Prostate gland (tissue), 2 donors: ENCODE results near the gene CCDC183. TPM values are rescaled to one million over a fixed set of nuclear protein-coding genes. Genes with fewer than 3 reads are reported as not detected.

Experiments
- DNase-seq: peaks from one replicate; pipeline ENCODE4 v3.0.0-alpha.2; 2019; ENCODE audit warnings: low spot score
- H3K27ac ChIP-seq, 2 donors: fragments of 200-600 bp; sonication (generic); 2 replicates each; pipeline ENCODE4 v1.5.1; 2017 to 2019
- H3K27me3 ChIP-seq: fragments of 200-600 bp; sonication (generic); replicated peaks from 2 replicates; pipeline ENCODE4 v1.5.1; 2019; ENCODE audit not compliant: insufficient read depth
- H3K36me3 ChIP-seq, 2 donors: fragments of 200-600 bp; sonication (generic); 1 replicate in 1 of 2; 2 replicates in 1 of 2; pipeline versions ENCODE4 v1.5.1 to v1.8.1; 2017 to 2019
- H3K4me1 ChIP-seq: fragments of 200-600 bp; sonication (generic); replicated peaks from 2 replicates; pipeline ENCODE4 v1.5.1; 2019
- H3K4me3 ChIP-seq, 2 donors: fragments of 200-600 bp; sonication (generic); 2 replicates each; pipeline ENCODE4 v1.5.1; 2017 to 2019
- H3K9me3 ChIP-seq: fragments of 200-600 bp; sonication (generic); 2 replicates; pipeline ENCODE4 v1.5.1; 2017
- POLR2A ChIP-seq: fragments of 450-650 bp; IDR thresholded peaks from one replicate; pipeline ENCODE4 v1.6.1; 2016; ENCODE audit warnings: antibody characterized with exemption, mild to moderate bottlenecking
- POLR2AphosphoS5 ChIP-seq: sonication (generic); formaldehyde crosslinking; IDR thresholded peaks from one replicate; pipeline ENCODE4 v1.6.1; 2017; ENCODE audit warnings: antibody characterized with exemption
- WGBS: methylation state at CpG from one replicate; pipeline ENCODE4 v1.1.5; 2018; 5-methylcytosine and 5-hydroxymethylcytosine counted together
- intact Hi-C: fragments of 100-400 bp; cut with DNase I; formaldehyde crosslinking; loops from one replicate; pipeline ENCODE4 v1.14.2; 2022
- total RNA-seq, 2 donors: library from RNA; depleted of rRNA; stranded (reverse); fragments of >200 nt; gene quantifications; one replicate each; pipeline ENCODE4 v1.1.0, GENCODE V29; 2016
- TF ChIP-seq, protein P1 (sequence below), 4 experiments: fragments of 200-600 bp in 2 of 4; fragments of 450-650 bp in 2 of 4; sonication (generic) in 2 of 4; IDR thresholded peaks; 1 replicate in 3 of 4; 2 replicates in 1 of 4; pipeline ENCODE4 v1.5.1; 2016 to 2019; ENCODE audit warnings: antibody characterized with exemption in 4 of 4, mild to moderate bottlenecking in 2 of 4, moderate library complexity in 2 of 4

CCDC183 gene
- total RNA-seq, 2 donors from 2014 or later, result 9.5 to 45.0 TPM

DNA sequence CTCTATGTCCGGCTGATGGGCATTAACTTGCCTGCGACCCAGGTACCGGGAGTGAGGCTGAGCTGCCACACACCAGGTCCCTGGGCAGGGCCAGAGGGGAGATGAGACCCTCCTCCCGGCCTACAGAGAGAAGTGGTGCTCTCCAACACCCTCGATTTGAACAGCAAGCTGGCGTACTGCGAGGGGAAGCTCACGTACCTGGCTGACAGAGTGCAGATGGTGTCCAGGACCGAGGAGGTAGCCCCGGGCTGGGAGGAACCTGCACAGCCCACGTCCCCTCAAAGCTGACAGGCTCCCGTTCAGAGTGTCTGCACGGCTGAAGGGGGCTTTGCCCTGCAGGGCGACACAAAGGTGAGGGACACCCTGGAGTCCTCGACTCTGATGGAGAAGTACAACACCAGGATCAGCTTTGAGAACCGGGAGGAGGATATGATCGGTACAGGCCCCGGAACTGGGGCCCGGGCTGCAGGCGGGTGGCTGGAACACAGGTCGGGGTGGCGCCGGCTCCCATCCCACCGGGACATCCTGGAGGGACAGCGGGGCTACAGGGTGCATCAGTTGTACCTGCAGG is 10.6 kb downstream of the CCDC183 start:
- WGBS, result 64% methylated on average over 21 of the region's 25 CpGs
- no peak for DNase-seq
- no peaks in the 10 kb centered on the region for H3K9me3 ChIP-seq
- H3K4me1 ChIP-seq, result peaks cover 15% of the 10 kb centered on the region
- H3K27me3 ChIP-seq, result no peaks in the 10 kb centered on the region
- TF ChIP-seq POLR2A, result no peak
- intact Hi-C loops, result no loop called here
- peak overlapping the region; percentile 82 to 95 for H3K27ac ChIP-seq
- peak overlapping the region; percentile 89 to 95 for H3K4me3 ChIP-seq
- H3K36me3 ChIP-seq, result no peaks in the 10 kb centered on the region

DNA sequence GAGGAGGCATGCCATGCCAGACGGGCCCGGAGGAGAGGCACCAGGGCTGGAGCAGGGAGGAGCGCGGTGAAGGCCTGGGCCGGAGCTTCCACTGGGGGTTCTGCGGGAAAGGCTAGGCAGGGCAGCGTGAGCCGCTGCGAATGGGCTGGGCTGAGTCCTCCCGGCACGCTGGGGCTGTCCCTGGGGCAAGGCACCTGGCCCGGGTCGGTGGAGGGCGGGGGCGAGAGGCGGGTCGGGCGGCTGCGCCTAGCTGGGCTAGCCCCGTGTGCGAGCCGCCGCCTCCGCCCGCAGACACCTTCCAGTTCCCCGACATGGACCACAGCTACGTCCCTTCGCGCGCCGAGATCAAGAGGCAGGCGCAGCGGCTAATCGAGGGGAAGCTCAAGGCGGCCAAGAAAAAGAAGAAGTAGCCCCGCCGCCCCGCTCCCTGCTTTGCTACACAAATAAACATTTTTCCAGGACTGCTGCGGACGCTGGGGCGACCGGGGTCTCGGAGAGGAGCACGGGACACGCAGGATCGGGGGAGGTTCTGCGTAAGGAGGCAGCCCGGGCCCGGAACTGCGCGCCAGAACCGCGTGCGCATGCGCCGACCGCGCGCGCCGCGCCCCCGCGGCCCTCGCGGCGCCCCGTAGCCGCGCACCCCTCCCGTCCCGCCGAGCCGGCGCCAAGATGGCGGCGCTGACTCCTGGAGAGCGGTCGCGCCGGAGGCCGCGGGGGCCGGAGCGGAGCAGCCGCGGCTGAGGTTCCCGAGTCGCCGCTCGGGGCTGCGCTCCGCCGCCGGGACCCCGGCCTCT is 11.3 kb downstream of the CCDC183 start, which contains the start of gene RABL6:
Gene RABL6 (plus strand): TSS at position 668 of the 794 bp plus-strand sequence. CDS start 249 bp downstream, outside the sequence.
- peaks cover 15% of the 10 kb centered on the region for H3K4me1 ChIP-seq
- peak within 1 kb of the TSS; percentile 89 to 95 for H3K4me3 ChIP-seq
- peak; percentile 49 for TF ChIP-seq POLR2A
- TF ChIP-seq POLR2AphosphoS5, result peak; percentile 48
- TF ChIP-seq, protein P1, sequence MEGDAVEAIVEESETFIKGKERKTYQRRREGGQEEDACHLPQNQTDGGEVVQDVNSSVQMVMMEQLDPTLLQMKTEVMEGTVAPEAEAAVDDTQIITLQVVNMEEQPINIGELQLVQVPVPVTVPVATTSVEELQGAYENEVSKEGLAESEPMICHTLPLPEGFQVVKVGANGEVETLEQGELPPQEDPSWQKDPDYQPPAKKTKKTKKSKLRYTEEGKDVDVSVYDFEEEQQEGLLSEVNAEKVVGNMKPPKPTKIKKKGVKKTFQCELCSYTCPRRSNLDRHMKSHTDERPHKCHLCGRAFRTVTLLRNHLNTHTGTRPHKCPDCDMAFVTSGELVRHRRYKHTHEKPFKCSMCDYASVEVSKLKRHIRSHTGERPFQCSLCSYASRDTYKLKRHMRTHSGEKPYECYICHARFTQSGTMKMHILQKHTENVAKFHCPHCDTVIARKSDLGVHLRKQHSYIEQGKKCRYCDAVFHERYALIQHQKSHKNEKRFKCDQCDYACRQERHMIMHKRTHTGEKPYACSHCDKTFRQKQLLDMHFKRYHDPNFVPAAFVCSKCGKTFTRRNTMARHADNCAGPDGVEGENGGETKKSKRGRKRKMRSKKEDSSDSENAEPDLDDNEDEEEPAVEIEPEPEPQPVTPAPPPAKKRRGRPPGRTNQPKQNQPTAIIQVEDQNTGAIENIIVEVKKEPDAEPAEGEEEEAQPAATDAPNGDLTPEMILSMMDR (IDR thresholded peaks at IDR 0.05), result peak in 2 of 4 experiments; percentile 7 to 20
- under 1% methylated on average over 57 of the region's 96 CpGs for WGBS
- H3K27ac ChIP-seq, result peak within 1 kb of the TSS; percentile 82 to 95
- peak; percentile 66 for DNase-seq
- H3K36me3 ChIP-seq, result no peaks in the 10 kb centered on the region
- H3K27me3 ChIP-seq, result no peaks in the 10 kb centered on the region
- intact Hi-C loops, result no loop called here
- H3K9me3 ChIP-seq, result no peaks in the 10 kb centered on the region

DNA sequence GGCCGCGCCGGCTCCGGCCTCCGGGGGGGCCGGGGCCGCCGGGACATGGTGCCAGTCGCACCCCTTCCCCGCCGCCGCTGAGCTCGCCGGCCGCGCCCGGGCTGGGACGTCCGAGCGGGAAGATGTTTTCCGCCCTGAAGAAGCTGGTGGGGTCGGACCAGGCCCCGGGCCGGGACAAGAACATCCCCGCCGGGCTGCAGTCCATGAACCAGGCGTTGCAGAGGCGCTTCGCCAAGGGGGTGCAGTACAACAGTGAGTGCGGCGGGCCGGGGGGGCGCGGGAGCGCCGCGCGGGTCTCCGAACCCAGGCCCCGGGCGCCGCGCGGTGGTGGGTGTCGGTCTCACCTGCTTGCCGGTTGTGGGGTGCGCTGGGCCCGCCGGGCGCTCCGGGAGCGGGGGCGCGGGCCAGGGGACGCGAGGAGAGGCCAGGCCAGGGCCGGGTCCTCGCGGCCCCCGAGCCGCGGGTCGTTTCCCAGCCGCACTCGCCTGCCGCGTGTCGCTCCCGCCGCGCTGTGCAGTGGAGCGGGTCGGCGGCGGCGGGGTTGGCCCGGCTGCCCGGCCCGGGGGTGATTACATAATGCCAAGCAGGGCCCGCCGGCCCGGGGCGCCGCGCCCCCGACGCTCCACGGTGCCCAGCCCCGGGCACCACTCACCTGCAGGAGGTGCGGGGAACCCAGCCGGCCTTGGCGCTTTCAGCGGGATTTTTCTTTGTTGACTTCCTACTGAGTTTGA is 12.1 kb downstream of the CCDC183 start:
- H3K36me3 ChIP-seq, result no peaks in the 10 kb centered on the region
- TF ChIP-seq POLR2AphosphoS5 (no peak), POLR2A (no peak)
- TF ChIP-seq, protein P1 (IDR thresholded peaks at IDR 0.05), result no peak
- H3K4me1 ChIP-seq, result peaks cover 15% of the 10 kb centered on the region
- no peaks in the 10 kb centered on the region for H3K9me3 ChIP-seq
- intact Hi-C loops, result no loop called here
- no peak for DNase-seq
- peak overlapping the region; percentile 89 to 95 for H3K4me3 ChIP-seq
- WGBS, result under 1% methylated on average over 63 of the region's 93 CpGs
- peak overlapping the region; percentile 82 to 95 for H3K27ac ChIP-seq
- H3K27me3 ChIP-seq, result no peaks in the 10 kb centered on the region

DNA sequence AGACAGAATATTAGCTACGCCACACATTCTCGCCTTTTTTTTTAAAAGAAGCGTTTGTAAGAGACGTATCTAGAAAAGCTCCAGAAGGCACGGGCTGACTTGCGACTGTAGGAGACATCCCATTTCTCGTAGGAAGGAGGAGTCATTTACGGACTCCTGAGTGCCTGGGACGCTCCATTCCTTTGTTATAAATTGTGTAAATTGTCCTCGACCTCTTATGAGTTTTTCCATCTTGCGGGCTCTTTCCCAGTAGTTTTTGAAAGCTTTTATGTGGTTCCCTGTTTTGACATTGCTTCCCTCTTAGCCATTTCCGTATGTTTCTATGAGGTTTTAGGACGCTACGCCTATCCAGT is 12.6 kb downstream of the CCDC183 start:
- Histone ChIP-seq H3K4me3 (peak overlapping the region; percentile 89 to 95), H3K9me3 (no peaks in the 10 kb centered on the region), H3K4me1 (peaks cover 15% of the 10 kb centered on the region), H3K27ac (peak overlapping the region; percentile 82 to 95), H3K36me3 (no peaks in the 10 kb centered on the region), H3K27me3 (no peaks in the 10 kb centered on the region)
- WGBS, result 6% methylated on average over 14 of the region's 14 CpGs
- TF ChIP-seq, protein P1 (IDR thresholded peaks at IDR 0.05), result no peak
- no peak for TF ChIP-seq POLR2AphosphoS5
- TF ChIP-seq POLR2A, result no peak
- intact Hi-C loops, result no loop called here
- no peak for DNase-seq

DNA sequence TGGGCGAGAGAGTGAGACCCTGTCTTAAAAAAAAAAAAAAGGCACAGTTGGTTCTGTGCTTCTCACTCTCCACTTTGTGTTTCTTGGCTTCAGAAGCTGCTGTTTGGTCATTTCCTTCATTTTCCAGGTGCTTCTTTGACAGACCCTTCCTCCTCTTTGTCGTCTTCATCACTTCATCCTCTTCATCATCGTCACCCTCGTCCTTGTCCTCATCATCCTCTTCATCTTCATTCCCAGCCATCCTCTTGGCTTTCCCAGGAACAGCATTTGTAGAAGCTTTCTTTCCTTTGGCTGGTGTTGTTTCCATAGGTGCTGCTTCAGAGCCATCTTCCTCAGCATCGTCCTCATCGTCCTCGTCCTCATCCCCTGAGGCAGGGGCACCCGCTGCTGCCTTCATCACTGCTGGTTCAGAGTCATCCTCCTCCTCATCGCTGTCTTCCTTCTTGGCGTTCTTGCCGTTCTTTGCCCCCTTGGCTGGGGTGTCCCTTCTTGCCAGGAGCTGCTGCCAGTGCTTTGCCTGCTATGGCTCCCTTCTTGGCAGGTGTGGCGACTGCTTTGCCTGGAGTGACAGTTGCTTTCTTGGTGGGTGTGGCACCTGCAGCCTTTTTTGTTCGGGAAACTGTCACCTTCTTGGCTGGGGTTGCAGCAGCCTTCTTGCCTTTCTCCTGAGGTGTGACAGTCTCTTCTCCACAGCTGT is 18.7 kb downstream of the CCDC183 start:
- no peak for DNase-seq
- Histone ChIP-seq H3K9me3 (no peaks in the 10 kb centered on the region), H3K27ac (no peak overlapping the region), H3K4me1 (peaks cover 5% of the 10 kb centered on the region), H3K4me3 (no peak overlapping the region), H3K36me3 (no peaks in the 10 kb centered on the region), H3K27me3 (no peaks in the 10 kb centered on the region)
- 92% methylated on average over 13 of the region's 13 CpGs for WGBS
- no peak for TF ChIP-seq POLR2AphosphoS5
- TF ChIP-seq POLR2A, result no peak
- TF ChIP-seq, protein P1 (IDR thresholded peaks at IDR 0.05), result no peak
- intact Hi-C loops, result no loop called here
